ENCODE data around the gene ZKSCAN3. TPM values are rescaled to one million over a fixed set of nuclear protein-coding genes. Genes with fewer than 3 reads are reported as not detected.

ZKSCAN3 gene
- total and polyA plus RNA-seq, 2 of the 4 experiments (the other 2 are of a cell fraction) = 3.7 to 4.8 TPM

- no peak for TF ChIP-seq CHD1 (IDR thresholded peaks at IDR 0.05; ENCODE audit: low read depth, low read length)
- TF ChIP-seq FOS (IDR thresholded peaks at IDR 0.05; ENCODE audit: low read depth, low read length) = no peak
- no peak for TF ChIP-seq POLR2A (IDR thresholded peaks at IDR 0.05; ENCODE audit: low read depth, low read length)
- TF ChIP-seq RCOR1 (IDR thresholded peaks at IDR 0.05; ENCODE audit: insufficient replicate concordance, low read length) = no peak
- TF ChIP-seq, protein P1, sequence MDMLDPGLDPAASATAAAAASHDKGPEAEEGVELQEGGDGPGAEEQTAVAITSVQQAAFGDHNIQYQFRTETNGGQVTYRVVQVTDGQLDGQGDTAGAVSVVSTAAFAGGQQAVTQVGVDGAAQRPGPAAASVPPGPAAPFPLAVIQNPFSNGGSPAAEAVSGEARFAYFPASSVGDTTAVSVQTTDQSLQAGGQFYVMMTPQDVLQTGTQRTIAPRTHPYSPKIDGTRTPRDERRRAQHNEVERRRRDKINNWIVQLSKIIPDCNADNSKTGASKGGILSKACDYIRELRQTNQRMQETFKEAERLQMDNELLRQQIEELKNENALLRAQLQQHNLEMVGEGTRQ (IDR thresholded peaks at IDR 0.05; ENCODE audit: low read depth, low read length) = no peak
These were observed 9.2 kb upstream of the ZKSCAN3 start (continued) for GRCh38 chr6:28340310-28341095.
